22Rv1 (cell line): ENCODE data around the gene CLEC4A.
"Not testable (repeated sequence)": the region's sequence is repeated elsewhere in the genome, so short reads cannot be mapped to it uniquely, and the experiment has no call there.

Experiments used
- H3K27ac ChIP-seq: fragments of 450-650 bp; 2 replicates; pipeline ENCODE4 v1.5.1; 2017
- TF ChIP-seq, protein P1 (sequence below): fragments of 450-650 bp; IDR thresholded peaks from 2 replicates; pipeline ENCODE4 v1.5.1; 2017; ENCODE audit warnings: mild to moderate bottlenecking

CLEC4A gene

DNA sequence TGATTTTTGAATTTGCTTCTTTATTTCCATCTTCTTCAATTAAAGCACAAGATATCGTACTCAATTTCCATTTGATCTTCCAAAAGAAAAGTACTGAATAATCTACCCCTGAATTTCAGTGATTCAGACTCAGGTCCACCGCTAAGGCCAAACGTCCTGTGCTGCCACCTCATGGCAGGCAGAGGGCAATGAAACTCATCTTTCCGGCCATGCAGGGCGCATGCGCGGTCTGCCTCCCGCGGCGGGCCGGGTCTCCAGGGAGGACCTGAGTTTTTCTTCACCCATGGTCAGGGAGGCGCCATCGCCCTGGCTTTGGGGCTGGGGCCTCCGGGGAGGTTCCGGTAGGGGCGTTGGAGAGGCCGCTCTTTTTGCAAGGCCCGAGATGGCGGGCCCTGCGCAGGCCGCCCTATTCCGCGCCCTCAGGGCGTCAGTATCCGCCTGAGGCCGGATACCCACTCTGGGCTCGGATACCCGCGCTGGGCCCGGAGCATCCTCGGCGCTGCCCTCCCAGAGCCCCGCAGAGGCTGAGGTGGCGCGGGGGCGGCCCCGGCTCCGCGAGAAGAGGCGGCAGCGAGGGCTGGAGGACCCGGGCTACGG, 56.7 kb downstream of the CLEC4A start:
- H3K27ac ChIP-seq, result not testable (repeated sequence)
- TF ChIP-seq, protein P1, sequence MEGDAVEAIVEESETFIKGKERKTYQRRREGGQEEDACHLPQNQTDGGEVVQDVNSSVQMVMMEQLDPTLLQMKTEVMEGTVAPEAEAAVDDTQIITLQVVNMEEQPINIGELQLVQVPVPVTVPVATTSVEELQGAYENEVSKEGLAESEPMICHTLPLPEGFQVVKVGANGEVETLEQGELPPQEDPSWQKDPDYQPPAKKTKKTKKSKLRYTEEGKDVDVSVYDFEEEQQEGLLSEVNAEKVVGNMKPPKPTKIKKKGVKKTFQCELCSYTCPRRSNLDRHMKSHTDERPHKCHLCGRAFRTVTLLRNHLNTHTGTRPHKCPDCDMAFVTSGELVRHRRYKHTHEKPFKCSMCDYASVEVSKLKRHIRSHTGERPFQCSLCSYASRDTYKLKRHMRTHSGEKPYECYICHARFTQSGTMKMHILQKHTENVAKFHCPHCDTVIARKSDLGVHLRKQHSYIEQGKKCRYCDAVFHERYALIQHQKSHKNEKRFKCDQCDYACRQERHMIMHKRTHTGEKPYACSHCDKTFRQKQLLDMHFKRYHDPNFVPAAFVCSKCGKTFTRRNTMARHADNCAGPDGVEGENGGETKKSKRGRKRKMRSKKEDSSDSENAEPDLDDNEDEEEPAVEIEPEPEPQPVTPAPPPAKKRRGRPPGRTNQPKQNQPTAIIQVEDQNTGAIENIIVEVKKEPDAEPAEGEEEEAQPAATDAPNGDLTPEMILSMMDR, result peak; percentile 62; the same call in 1 of the 2 replicates

DNA sequence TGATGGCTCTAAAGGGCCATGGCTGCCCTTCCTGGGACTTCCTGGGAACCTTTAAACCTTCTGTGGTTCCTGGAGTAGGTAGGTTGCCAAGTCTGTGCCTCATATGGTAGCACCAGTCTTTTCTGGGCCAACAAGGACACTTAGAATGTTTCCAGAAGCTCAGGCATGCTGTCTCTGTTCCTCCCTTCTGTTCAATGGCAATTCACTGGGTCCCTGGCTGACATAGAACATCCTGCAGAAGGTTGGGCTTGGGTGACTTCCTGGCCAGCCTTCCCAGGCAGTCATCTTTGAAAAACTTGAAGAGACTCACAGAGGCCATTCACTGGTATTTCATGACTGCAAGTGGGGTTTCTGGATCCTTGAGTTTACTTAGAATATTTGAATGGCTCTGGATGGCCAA, 57.9 kb downstream of the CLEC4A start:
- not testable (repeated sequence) for H3K27ac ChIP-seq

DNA sequence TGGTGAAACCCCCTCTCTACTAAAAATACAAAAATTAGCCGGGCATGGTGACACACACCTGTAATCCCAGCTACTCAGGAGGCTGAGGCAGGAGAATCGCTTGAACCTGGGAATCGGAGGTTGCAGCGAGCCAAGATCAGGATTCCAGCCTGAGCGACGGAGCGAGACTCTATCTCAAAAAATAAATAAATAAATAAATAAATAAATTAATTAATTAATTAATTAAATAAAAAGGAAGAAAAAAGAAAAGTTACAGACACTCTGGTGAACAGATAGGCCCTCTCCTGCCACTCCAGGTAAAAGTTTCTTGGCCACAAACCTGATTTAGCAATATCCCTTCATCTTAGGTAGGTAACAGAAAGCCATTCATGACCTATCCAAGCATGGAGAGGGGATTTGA, 59.5 kb downstream of the CLEC4A start:
- not testable (repeated sequence) for H3K27ac ChIP-seq

DNA sequence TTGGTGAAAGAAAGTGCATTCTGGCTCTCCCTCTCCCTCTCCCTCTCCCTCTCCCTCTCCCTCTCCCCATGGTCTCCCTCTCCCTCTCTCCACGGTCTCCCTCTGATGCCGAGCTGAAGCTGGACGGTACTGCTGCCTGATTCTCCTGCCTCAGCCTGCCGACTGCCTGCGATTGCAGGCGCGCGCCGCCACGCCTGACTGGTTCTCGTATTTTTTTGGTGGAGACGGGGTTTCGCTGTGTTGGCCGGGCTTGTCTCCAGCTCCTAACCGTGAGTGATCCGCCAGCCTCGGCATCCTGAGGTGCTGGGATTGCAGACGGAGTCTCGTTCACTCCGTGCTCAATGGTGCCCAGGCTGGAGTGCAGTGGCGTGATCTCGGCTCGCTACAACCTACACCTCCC, 59.9 kb downstream of the CLEC4A start:
- H3K27ac ChIP-seq, result not testable (repeated sequence)

DNA sequence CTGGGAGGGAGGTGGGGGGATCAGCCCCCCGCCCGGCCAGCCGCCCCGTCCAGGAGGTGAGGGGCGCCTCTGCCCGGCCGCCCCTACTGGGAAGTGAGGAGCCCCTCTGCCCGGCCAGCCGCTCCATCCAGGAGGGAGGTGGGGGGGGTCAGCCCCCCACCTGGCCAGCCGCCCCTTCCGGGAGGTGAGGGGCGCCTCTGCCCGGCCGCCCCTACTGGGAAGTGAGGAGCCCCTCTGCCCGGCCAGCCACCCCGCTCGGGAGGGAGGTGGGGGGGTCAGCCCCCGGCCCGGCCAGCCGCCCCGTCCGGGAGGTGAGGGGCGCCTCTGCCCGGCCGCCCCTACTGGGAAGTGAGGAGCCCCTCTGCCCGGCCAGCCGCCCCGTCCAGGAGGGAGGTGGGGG, 60.8 kb downstream of the CLEC4A start:
- not testable (repeated sequence) for H3K27ac ChIP-seq

DNA sequence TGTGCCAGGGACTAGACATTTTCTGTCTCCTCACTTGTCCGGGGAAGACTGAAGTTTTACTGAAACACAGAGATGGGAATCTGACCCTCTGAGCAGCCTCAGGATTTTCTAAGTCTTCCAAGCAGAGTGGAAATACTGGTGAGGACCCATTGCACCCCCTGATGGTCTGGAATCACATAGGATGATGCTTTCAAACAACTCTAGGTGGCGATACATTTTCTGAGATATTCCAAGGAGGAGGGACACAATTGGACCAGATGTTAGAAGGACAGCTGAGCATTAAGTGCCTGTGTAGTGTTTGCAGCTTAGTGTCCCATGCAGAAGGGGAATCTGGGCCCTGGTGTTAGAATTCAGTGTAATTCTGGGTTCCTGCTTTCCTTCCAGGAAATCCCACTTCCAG, 64.7 kb downstream of the CLEC4A start:
- H3K27ac ChIP-seq, result not testable (repeated sequence)
